Duodenal mucosa (tissue), 2 donors: ENCODE measurements around the gene TBC1D4.

Source experiments
- H3K27ac ChIP-seq: one replicate; pipeline ENCODE4 v1.7.0; 2013; ENCODE audit warnings: low read depth, low read length
- H3K27me3 ChIP-seq, 2 donors: one replicate each; pipeline ENCODE4 v1.7.0; 2013; ENCODE audit warnings: low read length in 2 of 2, control low read depth in 1 of 2; ENCODE audit not compliant: insufficient read depth in 2 of 2, control insufficient read depth in 1 of 2
- H3K36me3 ChIP-seq, 2 donors: one replicate each; pipeline ENCODE4 v1.7.0; 2013; ENCODE audit warnings: low read length in 2 of 2, control low read depth in 1 of 2; ENCODE audit not compliant: insufficient read depth in 2 of 2, control insufficient read depth in 1 of 2
- H3K4me1 ChIP-seq, 2 donors: one replicate each; pipeline ENCODE4 v1.7.0; 2013; ENCODE audit warnings: low read length in 2 of 2, control low read depth in 1 of 2; ENCODE audit not compliant: insufficient read depth in 2 of 2, control insufficient read depth in 1 of 2
- H3K4me3 ChIP-seq, 2 donors: one replicate each; pipeline ENCODE4 v1.7.0; 2013; ENCODE audit warnings: low read length in 2 of 2, low read depth in 1 of 2
- H3K9ac ChIP-seq, 2 donors: one replicate each; pipeline ENCODE4 v1.7.0; 2013; ENCODE audit warnings: low read length in 2 of 2, low read depth in 1 of 2
- H3K9me3 ChIP-seq, 2 donors: one replicate each; pipeline ENCODE4 v1.7.0; 2013; ENCODE audit warnings: low read length in 2 of 2, control low read depth in 1 of 2; ENCODE audit not compliant: control insufficient read depth in 1 of 2

The TBC1D4 gene

GRCh38 chr13:75418997-75419396 is 63.0 kb downstream of the TBC1D4 start:
- Histone ChIP-seq H3K36me3 (no peaks in the 10 kb centered on the region), H3K4me3 (no peak overlapping the region), H3K9ac (no peak overlapping the region), H3K27ac (no peak overlapping the region), H3K9me3 (no peaks in the 10 kb centered on the region), H3K27me3 (no peaks in the 10 kb centered on the region), H3K4me1 (peaks cover 0 to 10% of the 10 kb centered on the region in 2 donors)

- Histone ChIP-seq H3K9me3 (no peaks in the 10 kb centered on the region), H3K27ac (no peak overlapping the region), H3K4me1 (peaks cover 0 to 10% of the 10 kb centered on the region in 2 donors), H3K9ac (no peak overlapping the region), H3K27me3 (no peaks in the 10 kb centered on the region), H3K36me3 (no peaks in the 10 kb centered on the region), H3K4me3 (no peak overlapping the region)
Observed at GRCh38 chr13:75418186-75418843, 63.7 kb downstream of the TBC1D4 start.

GRCh38 chr13:75417656-75418055 is 64.3 kb downstream of the TBC1D4 start:
- no peaks in the 10 kb centered on the region for H3K9me3 ChIP-seq
- no peak overlapping the region for H3K27ac ChIP-seq

GRCh38 chr13:75417012-75417384 is 65.0 kb downstream of the TBC1D4 start:
- Histone ChIP-seq H3K36me3 (no peaks in the 10 kb centered on the region), H3K9ac (no peak overlapping the region), H3K4me3 (no peak overlapping the region), H3K27me3 (no peaks in the 10 kb centered on the region), H3K4me1 (peaks cover 0 to 10% of the 10 kb centered on the region in 2 donors), H3K27ac (no peak overlapping the region), H3K9me3 (no peaks in the 10 kb centered on the region)

More at GRCh38 chr13:75417656-75418055, 64.3 kb downstream of the TBC1D4 start:
- peaks cover 0 to 10% of the 10 kb centered on the region in 2 donors for H3K4me1 ChIP-seq
- no peak overlapping the region for H3K9ac ChIP-seq
- no peaks in the 10 kb centered on the region for H3K36me3 ChIP-seq
- no peaks in the 10 kb centered on the region for H3K27me3 ChIP-seq
- no peak overlapping the region for H3K4me3 ChIP-seq

- Histone ChIP-seq H3K9me3 (no peaks in the 10 kb centered on the region), H3K4me1 (peaks cover 0 to 10% of the 10 kb centered on the region in 2 donors), H3K27me3 (no peaks in the 10 kb centered on the region), H3K9ac (no peak overlapping the region), H3K27ac (no peak overlapping the region), H3K36me3 (no peaks in the 10 kb centered on the region), H3K4me3 (no peak overlapping the region)
Observed at GRCh38 chr13:75416327-75417011, 65.5 kb downstream of the TBC1D4 start.

GRCh38 chr13:75415694-75416093 is 66.3 kb downstream of the TBC1D4 start:
- Histone ChIP-seq H3K27me3 (no peaks in the 10 kb centered on the region), H3K27ac (no peak overlapping the region), H3K4me1 (peaks cover 0 to 10% of the 10 kb centered on the region in 2 donors), H3K9me3 (no peaks in the 10 kb centered on the region), H3K4me3 (no peak overlapping the region), H3K36me3 (no peaks in the 10 kb centered on the region), H3K9ac (no peak overlapping the region)

- Histone ChIP-seq H3K36me3 (no peaks in the 10 kb centered on the region), H3K9ac (no peak overlapping the region), H3K4me1 (peaks cover 0 to 10% of the 10 kb centered on the region in 2 donors), H3K9me3 (no peaks in the 10 kb centered on the region), H3K27ac (no peak overlapping the region), H3K27me3 (no peaks in the 10 kb centered on the region), H3K4me3 (no peak overlapping the region)
Observed at GRCh38 chr13:75415171-75415570, 66.8 kb downstream of the TBC1D4 start.

- Histone ChIP-seq H3K27ac (no peak overlapping the region), H3K4me3 (no peak overlapping the region), H3K4me1 (peaks cover 0 to 10% of the 10 kb centered on the region in 2 donors), H3K9ac (no peak overlapping the region), H3K36me3 (no peaks in the 10 kb centered on the region), H3K27me3 (no peaks in the 10 kb centered on the region), H3K9me3 (no peaks in the 10 kb centered on the region)
Observed at GRCh38 chr13:75414036-75414827, 67.7 kb downstream of the TBC1D4 start.

- no peaks in the 10 kb centered on the region for H3K27me3 ChIP-seq
- no peaks in the 10 kb centered on the region for H3K36me3 ChIP-seq
- H3K4me3 ChIP-seq = no peak overlapping the region
- no peak overlapping the region for H3K9ac ChIP-seq
- H3K27ac ChIP-seq = no peak overlapping the region
- H3K4me1 ChIP-seq = peaks cover 0 to 8% of the 10 kb centered on the region in 2 donors
- H3K9me3 ChIP-seq = no peaks in the 10 kb centered on the region
Observed at GRCh38 chr13:75411924-75412537, 69.9 kb downstream of the TBC1D4 start.

- Histone ChIP-seq H3K4me3 (no peak overlapping the region), H3K9ac (no peak overlapping the region), H3K27ac (no peak overlapping the region), H3K4me1 (no peaks in the 10 kb centered on the region), H3K36me3 (no peaks in the 10 kb centered on the region), H3K9me3 (no peaks in the 10 kb centered on the region), H3K27me3 (no peaks in the 10 kb centered on the region)
Observed at GRCh38 chr13:75410207-75410606, 71.8 kb downstream of the TBC1D4 start.
